Kidney epithelial cell (primary cell): Measurements from ENCODE around the gene CLPTM1L. TPM values are rescaled to one million over a fixed set of nuclear protein-coding genes. Genes with fewer than 3 reads are reported as not detected.

Experiments
- DNase-seq: peaks from one replicate; pipeline ENCODE4 v3.0.0-alpha.2; 2010; ENCODE audit warnings: low read depth
- H3K27me3 ChIP-seq: 2 replicates; pipeline ENCODE4 v1.6.0; 2011; ENCODE audit warnings: low read length; ENCODE audit not compliant: control insufficient read depth, insufficient read depth
- H3K36me3 ChIP-seq: 2 replicates; pipeline ENCODE4 v1.5.1; 2011; ENCODE audit warnings: low read length; ENCODE audit not compliant: control insufficient read depth, insufficient read depth
- H3K4me3 ChIP-seq: 2 replicates; pipeline ENCODE4 v1.5.1; 2011; ENCODE audit warnings: low read depth, mild to moderate bottlenecking, control low read depth, low read length
- CTCF ChIP-seq: IDR thresholded peaks from 2 replicates; pipeline ENCODE4 v1.5.1; 2011; ENCODE audit warnings: mild to moderate bottlenecking, moderate library complexity, low read length, control low read depth, inconsistent platforms; ENCODE audit not compliant: insufficient read depth, poor library complexity, severe bottlenecking
- total RNA-seq: library from RNA; depleted of rRNA; stranded (reverse); fragments of >200 nt; gene quantifications from 2 replicates; pipeline ENCODE4 v1.2.3, GENCODE V29; 2015

CLPTM1L gene
- total RNA-seq, 1 donor from 2014 or later = 159 TPM

GRCh38 chr5:1314564-1314982 lies 30.3 kb downstream of the CLPTM1L start:
- DNase-seq = no peak
- Histone ChIP-seq H3K27me3 (no peaks in the 10 kb centered on the region), H3K4me3 (no peak overlapping the region), H3K36me3 (peaks cover 2% of the 10 kb centered on the region)
- no peak for TF ChIP-seq CTCF

- no peak for DNase-seq
- no peak for TF ChIP-seq CTCF
These were observed 31.7 kb downstream of the CLPTM1L start for GRCh38 chr5:1312993-1313833.

GRCh38 chr5:1312206-1312605 lies 32.7 kb downstream of the CLPTM1L start:
- no peaks in the 10 kb centered on the region for H3K27me3 ChIP-seq
- no peaks in the 10 kb centered on the region for H3K36me3 ChIP-seq
- no peak overlapping the region for H3K4me3 ChIP-seq
- no peak for DNase-seq
- no peak for TF ChIP-seq CTCF

More at GRCh38 chr5:1312993-1313833, 31.7 kb downstream of the CLPTM1L start:
- Histone ChIP-seq H3K36me3 (no peaks in the 10 kb centered on the region), H3K4me3 (no peak overlapping the region), H3K27me3 (no peaks in the 10 kb centered on the region)

GRCh38 chr5:1311439-1312055 lies 33.4 kb downstream of the CLPTM1L start:
- Histone ChIP-seq H3K4me3 (no peak overlapping the region), H3K27me3 (no peaks in the 10 kb centered on the region), H3K36me3 (no peaks in the 10 kb centered on the region)
- no peak for DNase-seq
- no peak for TF ChIP-seq CTCF

GRCh38 chr5:1310118-1310517 lies 34.8 kb downstream of the CLPTM1L start:
- Histone ChIP-seq H3K36me3 (no peaks in the 10 kb centered on the region), H3K4me3 (no peak overlapping the region), H3K27me3 (no peaks in the 10 kb centered on the region)
- no peak for TF ChIP-seq CTCF
- no peak for DNase-seq
